Measurements from ENCODE around the gene CCR5.

Gene CCR5

GRCh38 chr3:46370839-46371518, at the start of gene CCR5:
Gene CCR5 (plus strand): TSS chr3:46370946. CDS start chr3:46372903, 1,957 bp downstream.
- no peak for DNase-seq

GRCh38 chr3:46321461-46322104, 49.2 kb upstream of the CCR5 start:
- no peak for DNase-seq

GRCh38 chr3:46324036-46324435, 46.7 kb upstream of the CCR5 start:
- no peak for DNase-seq

GRCh38 chr3:46325645-46326300, 45.0 kb upstream of the CCR5 start:
- peak; percentile 29 for DNase-seq

GRCh38 chr3:46330676-46331075, 40.1 kb upstream of the CCR5 start:
- peak; percentile 29 for DNase-seq

GRCh38 chr3:46334741-46335478, 35.8 kb upstream of the CCR5 start:
- DNase-seq: peak; percentile 83

GRCh38 chr3:46335541-46335940, 35.2 kb upstream of the CCR5 start:
- no peak for DNase-seq

- DNase-seq: no peak
Measured at GRCh38 chr3:46337911-46338310, 32.8 kb upstream of the CCR5 start.

- no peak for DNase-seq
Measured at GRCh38 chr3:46338840-46339239, 31.9 kb upstream of the CCR5 start.

GRCh38 chr3:46344476-46344875, 26.3 kb upstream of the CCR5 start:
- DNase-seq: no peak

- DNase-seq: no peak
Measured at GRCh38 chr3:46348823-46349482, 21.8 kb upstream of the CCR5 start.

- no peak for DNase-seq
Measured at GRCh38 chr3:46349484-46350261, 21.1 kb upstream of the CCR5 start.

GRCh38 chr3:46350262-46350565, 20.5 kb upstream of the CCR5 start:
- no peak for DNase-seq

- no peak for DNase-seq
Measured at GRCh38 chr3:46351646-46352045, 19.1 kb upstream of the CCR5 start.

GRCh38 chr3:46353090-46353489, 17.7 kb upstream of the CCR5 start:
- DNase-seq: no peak

- DNase-seq: peak; percentile 55
Measured at GRCh38 chr3:46353647-46354410, 16.9 kb upstream of the CCR5 start, which contains the start of gene CCR2. Gene CCR2 (plus strand): TSS chr3:46354111. CDS start chr3:46357528, 3,417 bp downstream.

GRCh38 chr3:46354478-46354877, 16.3 kb upstream of the CCR5 start:
- no peak for DNase-seq

- DNase-seq: no peak
Measured at GRCh38 chr3:46354984-46355383, 15.8 kb upstream of the CCR5 start.

- DNase-seq: no peak
Measured at GRCh38 chr3:46356276-46356675, 14.5 kb upstream of the CCR5 start.

- DNase-seq: no peak
Measured at GRCh38 chr3:46356909-46357308, 13.8 kb upstream of the CCR5 start.

- DNase-seq: no peak
Measured at GRCh38 chr3:46358466-46358865, 12.3 kb upstream of the CCR5 start.

Data from NCI-H226 (cell line).